Measurements from ENCODE around the gene WWC2.
"Not testable (repeated sequence)": the region's sequence is repeated elsewhere in the genome, so short reads cannot be mapped to it uniquely, and the experiment has no call there.

The WWC2 gene

GRCh38 chr4:183190900-183191527, 92.0 kb downstream of the WWC2 start:
- H3K27ac ChIP-seq: no peak overlapping the region
- no peaks in the 10 kb centered on the region for H3K36me3 ChIP-seq
- no peaks in the 10 kb centered on the region for H3K27me3 ChIP-seq (ENCODE audit: insufficient read depth, low read depth, severe bottlenecking)
- no peak for TF ChIP-seq CTCF (IDR thresholded peaks at IDR 0.05; ENCODE audit: low read depth, low read length)
- DNase-seq: no peak
- H3K9me3 ChIP-seq (ENCODE audit: severe bottlenecking): no peaks in the 10 kb centered on the region
- no peak overlapping the region for H3K4me3 ChIP-seq (ENCODE audit: low read depth, low read length)

GRCh38 chr4:183191630-183192029, 92.6 kb downstream of the WWC2 start:
- H3K27me3 ChIP-seq (ENCODE audit: insufficient read depth, low read depth, severe bottlenecking): no peaks in the 10 kb centered on the region
- DNase-seq: no peak
- no peaks in the 10 kb centered on the region for H3K36me3 ChIP-seq
- H3K9me3 ChIP-seq (ENCODE audit: severe bottlenecking): no peaks in the 10 kb centered on the region
- TF ChIP-seq CTCF (IDR thresholded peaks at IDR 0.05; ENCODE audit: low read depth, low read length): no peak
- no peak overlapping the region for H3K4me3 ChIP-seq (ENCODE audit: low read depth, low read length)
- H3K27ac ChIP-seq: no peak overlapping the region

- no peaks in the 10 kb centered on the region for H3K36me3 ChIP-seq
- H3K4me3 ChIP-seq (ENCODE audit: low read depth, low read length): no peak overlapping the region
- H3K27me3 ChIP-seq (ENCODE audit: insufficient read depth, low read depth, severe bottlenecking): no peaks in the 10 kb centered on the region
- TF ChIP-seq CTCF (IDR thresholded peaks at IDR 0.05; ENCODE audit: low read depth, low read length): no peak
- no peak for DNase-seq
- no peak overlapping the region for H3K27ac ChIP-seq
- H3K9me3 ChIP-seq (ENCODE audit: severe bottlenecking): no peaks in the 10 kb centered on the region
Observed at GRCh38 chr4:183192571-183192970, 93.5 kb downstream of the WWC2 start.

DNA sequence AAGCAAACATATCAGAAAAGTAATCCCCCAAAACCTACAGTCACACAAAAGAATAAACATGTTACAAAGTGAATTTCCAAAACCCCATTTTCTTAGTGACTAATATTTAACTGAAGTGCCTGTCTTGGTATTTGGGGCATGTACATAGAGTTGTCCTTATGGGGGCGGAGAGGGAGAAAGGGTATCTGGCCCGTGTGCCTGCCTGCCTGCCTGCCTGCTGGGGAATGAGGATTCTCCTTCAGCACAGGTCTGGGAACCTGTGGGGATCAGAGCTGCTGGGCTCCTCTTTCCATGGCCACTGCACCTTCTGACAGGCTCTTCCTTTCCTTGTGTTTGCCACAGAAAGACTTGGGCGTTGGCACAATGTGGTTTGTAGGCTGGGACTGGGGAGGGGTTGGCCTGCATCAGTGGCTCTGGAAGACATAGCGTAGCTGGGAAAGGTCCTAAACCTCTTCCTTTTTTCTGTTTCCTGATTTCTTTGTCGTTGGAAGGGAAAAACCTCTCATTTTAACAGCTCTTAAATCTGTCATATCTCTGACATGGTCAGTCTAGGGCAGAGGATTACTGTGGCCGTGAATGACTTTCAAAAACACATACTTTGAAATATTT, 94.8 kb downstream of the WWC2 start:
- H3K36me3 ChIP-seq; DNase-seq; H3K9me3 ChIP-seq (ENCODE audit: severe bottlenecking); H3K27ac ChIP-seq; H3K27me3 ChIP-seq (ENCODE audit: insufficient read depth, low read depth, severe bottlenecking); H3K4me3 ChIP-seq (ENCODE audit: low read depth, low read length): not testable (repeated sequence)

GRCh38 chr4:183195534-183195933, 96.5 kb downstream of the WWC2 start:
- H3K9me3 ChIP-seq (ENCODE audit: severe bottlenecking): no peaks in the 10 kb centered on the region
- no peaks in the 10 kb centered on the region for H3K27me3 ChIP-seq (ENCODE audit: insufficient read depth, low read depth, severe bottlenecking)
- no peaks in the 10 kb centered on the region for H3K36me3 ChIP-seq
- TF ChIP-seq CTCF (IDR thresholded peaks at IDR 0.05; ENCODE audit: low read depth, low read length): no peak
- H3K27ac ChIP-seq: no peak overlapping the region
- DNase-seq: no peak
- no peak overlapping the region for H3K4me3 ChIP-seq (ENCODE audit: low read depth, low read length)

DNA sequence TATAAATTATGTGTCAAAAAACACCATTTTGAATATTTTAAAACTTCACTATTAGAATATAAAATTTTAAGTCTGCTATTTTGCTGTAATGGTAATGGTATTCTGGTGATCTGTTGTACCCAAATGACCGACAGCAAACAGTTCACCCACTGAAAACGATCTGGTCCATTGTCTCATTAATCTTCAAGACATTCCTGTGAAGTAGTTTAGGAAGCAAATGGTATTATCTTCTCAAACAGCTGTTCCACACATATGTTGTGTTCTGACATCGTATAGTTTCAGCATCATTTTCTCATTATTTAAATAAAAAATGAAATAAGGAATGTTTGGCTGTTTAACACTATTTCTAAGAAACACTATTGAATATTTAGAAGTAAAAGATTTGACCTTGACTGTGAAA, 98.1 kb downstream of the WWC2 start:
- no peak overlapping the region for H3K27ac ChIP-seq
- no peak overlapping the region for H3K4me3 ChIP-seq (ENCODE audit: low read depth, low read length)
- no peaks in the 10 kb centered on the region for H3K27me3 ChIP-seq (ENCODE audit: insufficient read depth, low read depth, severe bottlenecking)
- no peaks in the 10 kb centered on the region for H3K36me3 ChIP-seq
- DNase-seq: no peak
- H3K9me3 ChIP-seq (ENCODE audit: severe bottlenecking): no peaks in the 10 kb centered on the region
- TF ChIP-seq CTCF (IDR thresholded peaks at IDR 0.05; ENCODE audit: low read depth, low read length): no peak
